ENCODE data around the gene SORCS1. TPM values are rescaled to one million over a fixed set of nuclear protein-coding genes. Genes with fewer than 3 reads are reported as not detected.

SORCS1 gene
- total and polyA plus RNA-seq, 4 experiments from 2014 or later = not detected

DNA sequence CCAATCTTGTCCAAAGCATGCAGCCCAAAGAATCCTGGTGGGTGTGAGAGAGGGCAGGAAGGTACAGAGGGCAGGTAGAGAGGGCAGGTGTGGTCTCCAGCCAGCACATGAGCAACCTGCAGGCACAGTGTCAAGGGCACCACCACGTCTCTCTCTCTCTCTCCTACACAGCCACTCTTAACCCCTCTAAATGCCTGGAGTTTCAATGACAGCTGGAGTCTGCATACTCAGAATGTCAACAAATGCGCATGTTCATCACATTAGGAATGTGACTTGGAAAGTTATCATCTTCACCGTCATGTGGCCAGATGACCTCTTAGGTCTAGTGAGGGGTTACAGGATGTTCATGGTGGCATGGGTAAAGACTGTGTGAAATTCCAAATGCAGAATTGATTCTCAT, 456.8 kb downstream of the SORCS1 start:
- H3K4me1 Mint-ChIP-seq = no peaks in the 10 kb centered on the region
- H3K4me1 ChIP-seq (ENCODE audit: insufficient read depth, low read length) = no peaks in the 10 kb centered on the region
- intact Hi-C loops (cut with micrococcal nuclease) = no loop called here
- H3K4me3 ChIP-seq (ENCODE audit: low read length in 2 of 2) = no peak overlapping the region
- no peaks in the 10 kb centered on the region for H3K9me3 ChIP-seq (ENCODE audit: control insufficient read depth in 1 of 2, low read length in 2 of 2)
- peaks cover 0 to 3% of the 10 kb centered on the region in 2 donors for H3K27me3 Mint-ChIP-seq
- H3K27ac Mint-ChIP-seq = no peak overlapping the region
- POLR2A ChIA-PET (ENCODE audit: partially characterized antibody) = no interaction called here
- H3K27ac ChIP-seq (ENCODE audit: low read depth, low read length) = no peak overlapping the region
- CTCF ChIA-PET (ENCODE audit: partially characterized antibody) = interaction anchor here (1.1 kb wide), 1 partner anchor 60 kb away, joined by 4 read pairs; no protein-coding TSS in a partner anchor
- H3K36me3 ChIP-seq (ENCODE audit: insufficient read depth, low read length) = no peaks in the 10 kb centered on the region
- H3K4me3 Mint-ChIP-seq = no peak overlapping the region
- DNase-seq = no peak
- no peaks in the 10 kb centered on the region for H3K27me3 ChIP-seq (ENCODE audit: insufficient read depth, low read length)
- H3K9me3 Mint-ChIP-seq = peaks cover 0 to 5% (median 1%) of the 10 kb centered on the region in 8 donors
- H3K36me3 Mint-ChIP-seq = no peaks in the 10 kb centered on the region

DNA sequence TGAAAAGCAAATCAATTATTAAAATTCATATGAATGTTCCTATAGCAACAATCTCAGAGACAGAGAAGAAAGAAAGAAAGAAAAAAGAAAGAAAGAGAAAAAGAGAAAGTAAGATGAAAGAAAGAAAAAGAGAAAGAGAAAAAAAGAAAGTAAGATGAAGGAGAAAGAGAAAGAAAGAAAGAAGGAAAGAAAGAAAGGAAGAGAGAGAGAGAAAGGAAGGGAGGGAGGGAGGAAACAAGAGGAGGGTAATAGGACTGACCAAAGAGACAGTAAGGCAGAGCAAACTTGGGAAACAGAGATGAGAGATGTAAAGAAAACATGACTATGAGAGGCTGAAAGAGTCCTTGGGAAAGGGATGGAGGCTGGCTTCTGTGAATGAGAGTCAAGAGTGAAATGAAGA, 458.4 kb downstream of the SORCS1 start:
- no peaks in the 10 kb centered on the region for H3K27me3 ChIP-seq (ENCODE audit: insufficient read depth, low read length)
- Mint-ChIP-seq H3K27me3 (peaks cover 0 to 3% of the 10 kb centered on the region in 2 donors), H3K27ac (no peak overlapping the region), H3K36me3 (no peaks in the 10 kb centered on the region), H3K4me3 (peak overlapping the region in 1 of 8 donors; percentile 60), H3K4me1 (no peaks in the 10 kb centered on the region), H3K9me3 (peaks cover 0 to 4% (median 0%) of the 10 kb centered on the region in 8 donors)
- H3K4me3 ChIP-seq (ENCODE audit: low read length in 2 of 2) = no peak overlapping the region
- CTCF ChIA-PET (ENCODE audit: partially characterized antibody) = interaction anchor here (1.0 kb wide), 1 partner anchor 9 kb away, joined by 3 read pairs; no protein-coding TSS in a partner anchor
- H3K36me3 ChIP-seq (ENCODE audit: insufficient read depth, low read length) = no peaks in the 10 kb centered on the region
- no peak overlapping the region for H3K27ac ChIP-seq (ENCODE audit: low read depth, low read length)
- intact Hi-C loops (cut with micrococcal nuclease) = no loop called here
- no peaks in the 10 kb centered on the region for H3K4me1 ChIP-seq (ENCODE audit: insufficient read depth, low read length)
- H3K9me3 ChIP-seq (ENCODE audit: control insufficient read depth in 1 of 2, low read length in 2 of 2) = no peaks in the 10 kb centered on the region
- POLR2A ChIA-PET (ENCODE audit: partially characterized antibody) = no interaction called here
- no peak for DNase-seq

DNA sequence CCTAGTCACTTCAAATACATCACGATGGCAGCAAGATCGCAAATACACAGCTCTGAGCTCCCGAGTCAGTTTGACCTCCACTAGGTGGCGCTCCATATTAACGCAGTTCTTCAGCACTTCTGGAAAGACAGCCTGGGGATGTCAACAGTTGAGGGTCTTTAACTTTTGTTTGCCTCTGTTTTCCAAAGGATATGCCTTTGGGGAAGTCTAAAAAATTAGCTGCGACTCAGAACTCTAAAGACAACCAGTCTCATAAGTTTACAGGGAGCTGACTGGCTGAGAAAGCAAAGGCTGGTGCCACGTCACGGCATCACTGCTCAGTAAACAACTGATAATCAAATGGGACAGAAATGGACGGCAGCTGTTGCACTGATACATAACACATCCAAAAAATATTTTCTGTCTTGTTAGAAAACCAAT, 458.8 kb downstream of the SORCS1 start:
- no peak overlapping the region for H3K27ac Mint-ChIP-seq
- intact Hi-C loops (cut with micrococcal nuclease) = no loop called here
- H3K4me1 Mint-ChIP-seq = no peaks in the 10 kb centered on the region
- H3K9me3 ChIP-seq (ENCODE audit: control insufficient read depth in 1 of 2, low read length in 2 of 2) = no peaks in the 10 kb centered on the region
- POLR2A ChIA-PET (ENCODE audit: partially characterized antibody) = no interaction called here
- no peaks in the 10 kb centered on the region for H3K36me3 Mint-ChIP-seq
- H3K4me1 ChIP-seq (ENCODE audit: insufficient read depth, low read length) = no peaks in the 10 kb centered on the region
- H3K27me3 Mint-ChIP-seq = peaks cover 0 to 2% of the 10 kb centered on the region in 2 donors
- CTCF ChIA-PET (ENCODE audit: partially characterized antibody) = interaction anchor here (0.6 to 1.0 kb wide), 2 partner anchors 9 to 80 kb away, joined by 3 read pairs; no protein-coding TSS in a partner anchor
- no peaks in the 10 kb centered on the region for H3K27me3 ChIP-seq (ENCODE audit: insufficient read depth, low read length)
- peaks cover 0 to 3% (median 0%) of the 10 kb centered on the region in 8 donors for H3K9me3 Mint-ChIP-seq
- no peak overlapping the region for H3K4me3 ChIP-seq (ENCODE audit: low read length in 2 of 2)
- DNase-seq = no peak
- H3K27ac ChIP-seq (ENCODE audit: low read depth, low read length) = no peak overlapping the region
- no peaks in the 10 kb centered on the region for H3K36me3 ChIP-seq (ENCODE audit: insufficient read depth, low read length)
- no peak overlapping the region for H3K4me3 Mint-ChIP-seq

DNA sequence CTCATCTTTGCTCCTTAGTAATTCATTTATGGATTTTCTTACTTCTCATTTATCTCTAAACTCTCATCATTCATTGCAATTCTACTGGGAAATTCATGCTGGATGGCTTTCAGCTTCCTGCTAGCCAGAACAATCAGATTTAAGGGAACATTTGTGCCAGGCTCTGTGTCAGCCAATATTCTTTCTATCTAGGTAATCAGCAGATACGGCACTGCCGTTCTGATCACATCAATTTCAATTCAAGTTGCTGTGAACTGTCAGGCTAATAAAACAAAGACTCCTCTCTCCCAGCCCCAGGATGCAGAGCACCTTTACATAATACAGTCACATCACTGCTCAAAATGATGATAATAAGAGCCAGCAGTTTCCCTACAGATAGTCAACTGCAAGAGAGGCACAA, 468.3 kb downstream of the SORCS1 start:
- DNase-seq = no peak
- H3K4me3 ChIP-seq (ENCODE audit: low read length in 2 of 2) = no peak overlapping the region
- no peaks in the 10 kb centered on the region for H3K4me1 ChIP-seq (ENCODE audit: insufficient read depth, low read length)
- Mint-ChIP-seq H3K9me3 (peaks cover 0 to 7% (median 2%) of the 10 kb centered on the region in 8 donors), H3K27me3 (no peaks in the 10 kb centered on the region), H3K36me3 (no peaks in the 10 kb centered on the region), H3K4me1 (no peaks in the 10 kb centered on the region), H3K27ac (no peak overlapping the region), H3K4me3 (no peak overlapping the region)
- no peaks in the 10 kb centered on the region for H3K36me3 ChIP-seq (ENCODE audit: insufficient read depth, low read length)
- ChIA-PET POLR2A (ENCODE audit: partially characterized antibody) (no interaction called here), CTCF (ENCODE audit: partially characterized antibody) (no interaction called here)
- H3K27ac ChIP-seq (ENCODE audit: low read depth, low read length) = no peak overlapping the region
- intact Hi-C loops (cut with micrococcal nuclease) = no loop called here
- H3K9me3 ChIP-seq (ENCODE audit: control insufficient read depth in 1 of 2, low read length in 2 of 2) = no peaks in the 10 kb centered on the region
- H3K27me3 ChIP-seq (ENCODE audit: insufficient read depth, low read length) = no peaks in the 10 kb centered on the region

DNA sequence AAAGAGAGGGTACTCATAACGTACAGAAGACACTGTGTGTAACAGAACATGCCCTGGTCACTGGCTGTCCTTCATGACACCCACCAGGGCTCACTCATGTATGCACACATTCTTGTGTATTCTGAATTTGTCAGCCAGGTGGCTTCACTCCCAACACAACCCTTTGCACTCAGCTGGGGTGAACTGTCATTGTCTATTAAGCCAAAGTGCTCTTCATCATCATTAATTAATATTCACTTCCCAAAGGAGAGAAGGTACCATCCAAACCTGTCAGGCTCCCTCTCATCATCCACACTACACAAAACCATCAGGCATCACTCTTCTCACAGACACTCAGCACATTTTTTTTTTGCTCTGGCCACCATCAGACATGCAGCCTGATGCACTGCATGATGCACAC, 469.8 kb downstream of the SORCS1 start:
- intact Hi-C loops (cut with micrococcal nuclease) = no loop called here
- ChIA-PET POLR2A (ENCODE audit: partially characterized antibody) (no interaction called here), CTCF (ENCODE audit: partially characterized antibody) (no interaction called here)
- Histone ChIP-seq H3K27me3 (ENCODE audit: insufficient read depth, low read length) (no peaks in the 10 kb centered on the region), H3K27ac (ENCODE audit: low read depth, low read length) (no peak overlapping the region), H3K4me3 (ENCODE audit: low read length in 2 of 2) (no peak overlapping the region), H3K9me3 (ENCODE audit: control insufficient read depth in 1 of 2, low read length in 2 of 2) (no peaks in the 10 kb centered on the region), H3K36me3 (ENCODE audit: insufficient read depth, low read length) (no peaks in the 10 kb centered on the region), H3K4me1 (ENCODE audit: insufficient read depth, low read length) (no peaks in the 10 kb centered on the region)
- Mint-ChIP-seq H3K27me3 (no peaks in the 10 kb centered on the region), H3K36me3 (no peaks in the 10 kb centered on the region), H3K4me1 (no peaks in the 10 kb centered on the region), H3K27ac (no peak overlapping the region), H3K4me3 (no peak overlapping the region), H3K9me3 (peaks cover 0 to 7% (median 2%) of the 10 kb centered on the region in 8 donors)
- DNase-seq = no peak

- Mint-ChIP-seq H3K4me1 (no peaks in the 10 kb centered on the region), H3K27ac (no peak overlapping the region), H3K36me3 (no peaks in the 10 kb centered on the region), H3K9me3 (peaks cover 0 to 7% (median 2%) of the 10 kb centered on the region in 8 donors), H3K27me3 (no peaks in the 10 kb centered on the region), H3K4me3 (no peak overlapping the region)
- no peak overlapping the region for H3K27ac ChIP-seq (ENCODE audit: low read depth, low read length)
- ChIA-PET CTCF (ENCODE audit: partially characterized antibody) (no interaction called here), POLR2A (ENCODE audit: partially characterized antibody) (no interaction called here)
- no peaks in the 10 kb centered on the region for H3K36me3 ChIP-seq (ENCODE audit: insufficient read depth, low read length)
- no peak overlapping the region for H3K4me3 ChIP-seq (ENCODE audit: low read length in 2 of 2)
- intact Hi-C loops (cut with micrococcal nuclease) = no loop called here
- H3K4me1 ChIP-seq (ENCODE audit: insufficient read depth, low read length) = no peaks in the 10 kb centered on the region
- H3K9me3 ChIP-seq (ENCODE audit: control insufficient read depth in 1 of 2, low read length in 2 of 2) = peaks cover 0 to under 1% of the 10 kb centered on the region in 2 donors
- H3K27me3 ChIP-seq (ENCODE audit: insufficient read depth, low read length) = no peaks in the 10 kb centered on the region
- DNase-seq = no peak
These were observed 482.3 kb downstream of the SORCS1 start for GRCh38 chr10:106682175-106682574.

DNA sequence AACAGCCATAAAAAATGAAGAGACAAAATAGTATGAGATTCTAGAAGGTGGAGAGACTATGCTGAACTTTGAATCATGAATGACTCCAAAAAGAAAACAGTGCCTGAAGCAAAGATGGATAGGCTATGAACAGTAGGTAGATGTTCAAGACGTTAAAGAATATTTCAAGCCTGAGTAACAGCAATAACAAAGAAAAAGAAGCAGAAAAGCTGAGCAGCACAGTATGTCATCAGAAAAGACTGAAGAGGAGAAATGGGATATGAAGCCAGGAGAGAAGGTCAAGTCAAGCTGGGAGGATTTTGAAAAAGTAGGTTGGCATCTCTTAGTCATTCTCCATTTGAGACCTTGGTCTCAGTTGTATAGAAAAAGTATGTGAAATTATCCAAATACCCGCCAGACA, 484.4 kb downstream of the SORCS1 start:
- DNase-seq = no peak
- Histone ChIP-seq H3K4me1 (ENCODE audit: insufficient read depth, low read length) (no peaks in the 10 kb centered on the region), H3K36me3 (ENCODE audit: insufficient read depth, low read length) (no peaks in the 10 kb centered on the region), H3K9me3 (ENCODE audit: control insufficient read depth in 1 of 2, low read length in 2 of 2) (peaks cover 4% of the 10 kb centered on the region in 2 donors), H3K4me3 (ENCODE audit: low read length in 2 of 2) (no peak overlapping the region), H3K27ac (ENCODE audit: low read depth, low read length) (no peak overlapping the region), H3K27me3 (ENCODE audit: insufficient read depth, low read length) (no peaks in the 10 kb centered on the region)
- intact Hi-C loops (cut with micrococcal nuclease) = no loop called here
- H3K27me3 Mint-ChIP-seq = no peaks in the 10 kb centered on the region
- no peaks in the 10 kb centered on the region for H3K36me3 Mint-ChIP-seq
- POLR2A ChIA-PET (ENCODE audit: partially characterized antibody) = no interaction called here
- no peak overlapping the region for H3K27ac Mint-ChIP-seq
- H3K4me3 Mint-ChIP-seq = no peak overlapping the region
- H3K4me1 Mint-ChIP-seq = no peaks in the 10 kb centered on the region
- CTCF ChIA-PET (ENCODE audit: partially characterized antibody) = interaction anchor here (1.2 kb wide), 1 partner anchor 11 kb away, joined by 3 read pairs; no protein-coding TSS in a partner anchor
- peaks cover under 1 to 16% (median 8%) of the 10 kb centered on the region in 8 donors for H3K9me3 Mint-ChIP-seq

DNA sequence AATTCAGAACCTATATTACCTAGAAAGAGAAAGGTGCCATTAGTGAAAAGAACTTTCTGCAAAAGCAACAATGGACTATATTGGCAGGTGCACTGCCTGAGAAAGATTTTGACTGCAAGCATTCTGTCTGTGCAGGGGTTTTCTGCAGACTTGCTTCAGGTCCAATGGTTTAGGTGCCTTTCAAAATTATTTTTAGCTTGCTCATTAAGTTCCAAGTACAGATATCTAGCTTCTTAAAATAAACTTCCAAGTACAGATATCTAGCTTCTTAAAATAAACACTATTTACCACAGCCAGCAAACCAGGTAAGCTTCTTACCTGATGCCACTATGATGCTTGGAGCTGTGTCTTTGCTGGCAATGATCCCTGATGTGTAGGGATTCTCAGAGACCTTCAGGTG, 485.2 kb downstream of the SORCS1 start:
- Mint-ChIP-seq H3K27ac (no peak overlapping the region), H3K4me1 (no peaks in the 10 kb centered on the region), H3K9me3 (peaks cover 3 to 16% (median 8%) of the 10 kb centered on the region in 8 donors), H3K36me3 (no peaks in the 10 kb centered on the region), H3K27me3 (no peaks in the 10 kb centered on the region), H3K4me3 (no peak overlapping the region)
- ChIA-PET CTCF (ENCODE audit: partially characterized antibody) (interaction anchor here (1.2 kb wide), 1 partner anchor 10 kb away, joined by 3 read pairs; no protein-coding TSS in a partner anchor), POLR2A (ENCODE audit: partially characterized antibody) (no interaction called here)
- intact Hi-C loops (cut with micrococcal nuclease) = no loop called here
- Histone ChIP-seq H3K4me1 (ENCODE audit: insufficient read depth, low read length) (no peaks in the 10 kb centered on the region), H3K36me3 (ENCODE audit: insufficient read depth, low read length) (no peaks in the 10 kb centered on the region), H3K4me3 (ENCODE audit: low read length in 2 of 2) (no peak overlapping the region), H3K27ac (ENCODE audit: low read depth, low read length) (no peak overlapping the region), H3K27me3 (ENCODE audit: insufficient read depth, low read length) (no peaks in the 10 kb centered on the region), H3K9me3 (ENCODE audit: control insufficient read depth in 1 of 2, low read length in 2 of 2) (peaks cover 4% of the 10 kb centered on the region in 2 donors)
- DNase-seq = no peak
